GM19099 (cell line): ENCODE data around the gene DNPH1.

Experiments
- POLR2A ChIP-seq: IDR thresholded peaks from 3 replicates; pipeline ENCODE4 v1.6.1; 2011; ENCODE audit warnings: low read depth; ENCODE audit not compliant: insufficient read length; ENCODE audit errors: extremely low read depth

DNPH1 gene

DNA sequence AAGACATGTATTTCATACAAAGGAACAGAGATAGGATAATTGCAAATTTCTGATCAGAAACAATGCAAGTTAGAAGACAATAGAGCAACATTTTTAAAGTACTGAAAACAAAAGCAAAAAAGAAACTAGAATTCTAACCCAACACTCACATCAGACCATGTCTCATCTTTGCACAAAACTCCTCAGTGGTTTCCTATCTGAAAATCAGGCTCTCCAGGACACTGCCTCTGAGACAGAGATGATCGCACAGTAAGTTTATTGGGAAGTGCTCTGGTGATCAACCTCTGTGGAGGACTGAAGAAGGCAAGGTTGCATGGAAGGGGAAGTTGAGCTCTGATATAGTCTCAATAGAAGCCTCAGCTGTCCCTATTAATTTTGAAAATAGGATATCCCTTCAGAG is 11.7 kb upstream of the DNPH1 start:
- TF ChIP-seq POLR2A, result no peak

DNA sequence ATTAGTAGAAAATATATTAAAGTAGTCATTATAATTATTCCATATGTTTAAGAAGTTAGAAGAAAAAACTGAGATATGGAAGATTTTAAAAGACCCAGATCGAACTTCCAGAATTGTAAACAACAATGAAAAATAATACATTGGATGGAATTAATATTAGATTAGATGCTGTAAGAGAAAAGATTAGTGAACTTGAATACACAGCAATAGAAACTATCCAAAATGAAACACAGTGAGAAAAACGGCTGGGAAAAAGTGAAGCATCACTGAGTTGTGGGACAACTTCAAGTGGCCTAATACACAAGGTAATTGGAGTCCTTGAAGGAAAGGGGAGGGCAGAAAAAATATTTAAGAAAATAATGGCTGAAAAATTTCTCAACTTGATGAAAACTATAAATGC is 9.8 kb upstream of the DNPH1 start:
- no peak for TF ChIP-seq POLR2A

DNA sequence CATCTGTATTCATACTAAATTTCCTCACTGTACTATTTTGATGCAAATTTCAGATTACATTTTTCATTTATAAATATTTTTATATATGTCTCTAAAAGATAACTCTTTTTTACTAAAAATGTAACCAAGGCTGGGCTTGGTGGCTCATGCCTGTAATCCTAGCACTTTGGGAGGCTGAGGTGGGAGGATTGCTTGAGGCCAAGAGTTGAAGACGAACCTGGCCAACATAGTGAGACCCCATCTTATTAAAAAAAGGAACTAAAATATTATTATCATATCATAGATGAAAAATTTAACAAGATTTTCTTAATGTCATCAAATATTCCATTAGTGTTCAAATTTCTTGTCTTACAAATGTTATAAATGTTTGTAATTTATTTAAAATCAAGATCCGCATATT is 6.6 kb upstream of the DNPH1 start:
- TF ChIP-seq POLR2A, result no peak

DNA sequence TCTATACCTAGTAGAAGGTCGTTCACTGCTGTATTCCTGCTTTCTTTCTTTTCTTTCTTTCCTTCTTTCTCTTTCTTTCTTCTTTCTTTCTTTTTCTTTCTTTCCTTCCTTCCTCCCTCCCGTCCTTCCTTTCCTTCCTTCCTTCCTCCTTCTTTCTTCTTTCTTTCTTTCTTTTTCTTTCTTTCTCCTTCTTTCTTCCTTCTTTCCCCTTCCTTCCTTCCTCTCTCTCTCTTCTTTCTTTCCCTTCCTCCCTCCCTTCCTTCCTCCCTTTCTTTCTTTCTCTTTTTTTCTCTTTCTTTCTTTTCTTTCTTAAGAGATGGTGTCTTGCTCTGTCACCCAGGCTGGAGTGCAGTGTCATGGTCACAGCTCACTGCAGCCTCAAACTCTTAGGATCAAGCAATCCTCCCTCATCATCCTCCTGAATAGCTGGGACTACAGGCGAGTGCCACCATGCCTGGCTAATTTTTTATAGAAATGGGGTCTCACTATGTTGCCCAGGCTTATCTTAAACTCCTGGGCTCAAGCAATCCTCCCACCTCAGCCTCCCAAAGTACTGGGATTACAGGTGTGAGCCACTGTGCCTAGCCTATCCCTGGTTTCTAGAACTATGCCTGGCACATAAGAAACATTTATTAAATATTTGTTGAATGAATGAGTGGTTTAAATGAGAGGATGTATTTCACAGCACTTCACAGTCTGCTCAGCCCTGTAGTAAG is 2.6 kb upstream of the DNPH1 start:
- no peak for TF ChIP-seq POLR2A

DNA sequence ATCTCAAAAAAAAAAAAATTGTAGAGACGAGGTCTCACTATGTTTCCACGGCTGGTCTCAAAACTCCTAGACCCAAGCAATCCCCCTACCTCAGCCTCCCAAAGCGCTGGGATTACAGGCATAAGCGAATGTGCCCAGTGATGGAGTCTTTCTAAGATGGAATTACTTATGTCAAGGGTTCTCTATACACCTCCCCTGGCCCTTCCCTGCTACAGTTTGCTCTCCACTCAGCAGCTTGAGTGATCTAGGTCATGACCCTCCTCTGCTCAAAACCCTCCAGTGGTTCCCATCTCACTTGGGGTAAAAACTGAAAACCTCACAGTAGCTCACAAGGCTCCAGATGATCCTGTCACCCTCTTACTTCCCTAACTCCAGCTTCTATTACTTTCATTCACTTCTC is 1.8 kb upstream of the DNPH1 start:
- no peak for TF ChIP-seq POLR2A

DNA sequence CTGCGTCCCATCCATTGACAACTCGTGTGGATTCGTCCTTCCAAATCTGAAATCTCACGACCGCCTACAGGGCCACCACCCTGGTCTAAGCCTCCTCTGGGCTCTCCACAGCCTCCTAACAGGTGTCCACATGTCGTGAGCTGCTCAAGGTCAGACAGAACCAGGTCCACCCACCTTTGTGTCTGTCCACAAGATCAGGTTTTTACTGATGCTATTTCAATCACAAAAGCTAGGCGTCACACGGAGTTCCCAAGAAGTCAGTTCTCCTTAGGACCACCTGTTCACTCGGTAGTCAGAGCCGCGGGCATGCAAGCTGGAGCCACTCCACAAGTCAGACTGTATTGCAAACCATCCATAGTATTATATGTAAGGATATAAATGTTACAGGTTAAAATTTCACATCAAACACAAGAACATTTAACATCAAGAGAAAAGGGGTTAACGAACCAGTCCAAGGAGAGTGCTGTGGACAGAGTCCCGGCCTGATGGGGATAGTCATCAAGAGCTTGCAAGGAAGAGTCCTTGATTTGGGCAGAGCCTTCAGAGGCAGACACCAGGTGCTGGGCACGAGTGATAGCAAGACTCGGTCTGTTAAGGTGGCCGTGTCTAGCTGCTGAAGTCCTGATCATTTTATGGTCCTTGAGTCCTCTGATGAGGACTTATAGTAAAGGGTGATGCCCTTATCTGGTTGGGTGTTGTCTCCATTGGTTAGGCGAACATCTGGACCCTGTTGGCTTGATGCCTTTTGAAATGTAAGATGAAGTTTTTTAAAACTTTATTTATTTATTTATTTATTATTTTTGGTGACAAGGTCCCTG is 731 bp upstream of the DNPH1 start:
- no peak for TF ChIP-seq POLR2A

DNA sequence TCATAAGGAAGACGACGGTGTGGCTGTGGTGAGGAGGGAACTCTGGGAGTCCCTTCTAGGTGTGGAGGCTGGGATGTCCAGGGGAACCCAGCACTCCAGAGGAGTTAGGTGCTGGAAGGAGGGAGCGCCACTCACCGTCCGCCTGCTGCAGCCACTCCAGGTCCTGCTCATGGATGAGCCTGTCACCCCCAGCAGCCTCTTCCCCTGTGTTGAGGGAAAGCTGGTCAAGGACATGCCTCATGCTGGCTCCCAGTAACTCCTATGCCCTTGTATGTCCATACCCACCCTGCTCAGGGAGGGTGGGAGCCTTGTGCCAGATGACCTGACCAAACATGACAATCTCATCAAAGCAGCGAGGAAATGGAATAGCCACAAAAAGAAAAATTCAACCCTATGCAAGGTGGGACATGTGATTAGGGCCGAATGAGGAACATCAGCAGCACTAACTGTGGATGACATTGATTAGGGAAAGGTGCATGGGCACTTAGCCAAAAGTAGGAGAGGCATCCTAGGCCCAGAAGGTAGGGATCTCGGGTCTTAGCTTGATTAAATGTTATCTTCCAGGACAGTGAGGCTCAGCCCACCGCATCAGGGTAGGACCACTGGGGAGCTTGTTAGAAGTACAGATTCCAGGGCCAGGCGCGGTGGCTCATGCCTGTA is 3.0 kb downstream of the DNPH1 start:
- TF ChIP-seq POLR2A, result no peak

DNA sequence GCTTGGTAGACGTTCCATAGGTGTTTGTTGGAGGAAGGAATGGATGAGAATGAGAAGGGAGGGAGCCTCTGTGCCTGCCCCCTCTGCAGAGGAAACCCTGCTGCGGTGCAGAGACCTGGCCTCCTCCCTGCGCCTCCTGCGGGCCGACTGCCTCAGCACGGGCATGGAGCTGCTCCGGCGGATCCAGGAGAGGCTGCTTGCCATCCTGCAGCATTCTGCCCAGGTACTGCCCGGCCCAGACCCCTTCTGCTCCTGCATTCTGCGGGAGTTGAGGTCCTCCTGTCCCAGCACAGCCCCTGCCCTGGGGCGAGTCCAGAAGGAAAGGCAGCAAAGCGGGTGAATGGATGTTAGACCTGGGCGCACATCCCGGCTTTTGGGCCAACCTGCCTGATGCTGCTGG is 6.1 kb downstream of the DNPH1 start:
- TF ChIP-seq POLR2A, result no peak

DNA sequence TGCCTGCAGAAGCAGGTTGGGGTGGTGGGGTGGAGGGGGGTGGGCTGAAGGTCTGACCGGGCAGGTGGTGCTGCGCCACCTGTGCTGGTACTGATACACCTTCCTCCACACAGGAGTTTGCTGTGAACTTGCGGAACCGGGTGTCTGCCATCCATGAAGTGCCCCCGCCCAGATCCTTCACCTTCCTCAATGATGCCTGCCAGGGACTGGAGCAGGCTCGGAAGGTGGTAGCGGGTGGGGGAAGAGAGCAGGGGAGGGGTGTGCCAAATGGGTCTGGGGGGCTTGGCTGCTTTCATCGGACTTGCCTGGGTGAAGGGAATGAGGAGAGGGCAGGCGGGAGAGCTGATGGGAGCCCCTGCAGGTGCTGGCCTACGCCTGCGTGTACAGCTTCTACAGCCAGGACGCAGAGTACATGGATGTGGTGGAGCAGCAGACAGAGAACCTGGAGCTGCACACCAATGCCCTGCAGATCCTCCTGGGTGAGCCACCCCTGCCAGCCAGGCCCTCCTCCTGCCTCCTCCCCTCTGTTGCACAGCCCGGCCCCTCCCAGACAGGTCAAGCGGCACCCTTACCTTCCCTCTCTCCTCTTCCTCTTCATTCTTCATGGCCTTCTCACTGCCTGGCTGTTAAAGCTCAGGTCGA is 6.7 kb downstream of the DNPH1 start:
- TF ChIP-seq POLR2A, result no peak

DNA sequence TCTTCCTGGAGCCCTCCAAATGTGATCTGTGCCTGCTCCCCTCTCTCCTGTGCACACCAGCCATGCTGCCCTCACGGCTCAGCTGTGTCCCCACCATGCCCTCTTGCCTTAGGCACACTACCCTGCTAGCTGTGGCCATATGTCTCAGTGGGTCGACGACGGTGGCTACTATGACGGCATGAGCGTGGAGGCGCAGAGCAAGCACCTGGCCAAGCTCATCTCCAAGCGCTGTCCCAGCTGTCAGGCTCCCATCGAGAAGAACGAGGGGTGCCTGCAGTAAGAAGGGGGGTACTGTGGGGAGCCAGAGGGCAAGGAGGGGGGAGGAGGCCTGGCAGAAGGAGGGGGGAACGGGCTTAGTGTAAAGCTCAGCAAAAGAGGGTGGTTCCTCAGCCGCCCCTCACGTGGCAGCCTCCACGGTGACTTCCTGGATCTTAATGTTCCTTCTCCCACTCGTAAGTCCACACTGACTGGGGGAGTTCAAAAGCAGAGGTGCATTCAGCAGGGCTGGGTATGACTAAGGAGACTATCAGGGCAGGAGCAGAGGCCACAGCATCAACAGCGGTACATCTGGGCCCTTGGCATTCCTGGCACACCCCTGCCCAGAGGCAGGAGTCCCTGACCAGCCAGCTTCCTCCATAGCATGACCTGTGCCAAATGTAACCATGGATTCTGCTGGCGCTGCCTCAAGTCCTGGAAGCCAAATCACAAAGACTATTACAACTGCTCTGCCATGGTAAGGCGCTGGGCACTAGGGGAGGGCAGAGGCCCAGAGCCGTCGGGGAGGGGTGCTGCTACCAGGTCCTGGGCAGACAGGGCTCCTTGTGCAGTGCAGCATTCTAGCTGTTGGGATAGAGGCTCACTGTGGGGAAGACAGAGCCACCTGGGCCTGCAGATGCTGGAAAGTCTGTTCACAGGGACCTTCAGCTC is 8.0 kb downstream of the DNPH1 start:
- no peak for TF ChIP-seq POLR2A

DNA sequence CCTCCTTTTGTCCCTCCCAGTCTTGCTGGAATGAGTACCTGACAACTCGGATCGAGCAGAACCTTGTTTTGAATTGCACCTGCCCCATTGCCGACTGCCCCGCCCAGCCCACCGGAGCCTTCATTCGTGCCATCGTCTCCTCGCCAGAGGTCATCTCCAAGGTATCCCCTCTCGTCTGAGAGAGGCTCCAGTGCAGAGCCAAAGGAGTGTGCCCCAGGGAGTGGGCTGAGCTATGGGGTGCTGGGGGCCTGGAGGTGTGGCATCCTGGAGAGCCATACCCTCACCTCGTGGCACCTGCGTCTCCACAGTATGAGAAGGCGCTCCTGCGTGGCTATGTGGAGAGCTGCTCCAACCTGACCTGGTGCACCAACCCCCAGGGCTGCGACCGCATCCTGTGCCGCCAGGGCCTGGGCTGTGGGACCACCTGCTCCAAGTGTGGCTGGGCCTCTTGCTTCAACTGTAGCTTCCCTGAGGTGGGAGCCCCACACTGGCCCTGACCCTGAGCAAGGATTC is 8.8 kb downstream of the DNPH1 start:
- TF ChIP-seq POLR2A, result no peak

DNA sequence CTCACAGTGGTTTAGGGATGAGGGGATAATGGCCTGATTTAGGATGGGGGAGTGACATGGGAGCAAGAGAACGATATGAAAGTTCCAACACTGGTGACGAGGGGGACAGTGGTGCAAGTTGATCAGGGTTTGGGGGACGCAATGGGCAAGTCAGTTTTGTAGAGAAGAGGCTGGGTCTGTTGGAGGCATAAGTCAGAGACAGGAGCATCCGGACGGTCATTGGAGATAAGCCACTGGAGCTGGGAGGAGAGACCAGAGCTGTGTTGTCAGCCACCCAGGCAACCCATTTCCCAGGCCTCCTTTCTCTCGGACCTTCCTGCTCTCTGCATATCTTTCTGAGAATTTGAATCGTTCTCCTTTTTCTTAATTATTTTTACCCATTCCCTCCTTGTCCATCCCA is 9.5 kb downstream of the DNPH1 start:
- TF ChIP-seq POLR2A, result no peak

DNA sequence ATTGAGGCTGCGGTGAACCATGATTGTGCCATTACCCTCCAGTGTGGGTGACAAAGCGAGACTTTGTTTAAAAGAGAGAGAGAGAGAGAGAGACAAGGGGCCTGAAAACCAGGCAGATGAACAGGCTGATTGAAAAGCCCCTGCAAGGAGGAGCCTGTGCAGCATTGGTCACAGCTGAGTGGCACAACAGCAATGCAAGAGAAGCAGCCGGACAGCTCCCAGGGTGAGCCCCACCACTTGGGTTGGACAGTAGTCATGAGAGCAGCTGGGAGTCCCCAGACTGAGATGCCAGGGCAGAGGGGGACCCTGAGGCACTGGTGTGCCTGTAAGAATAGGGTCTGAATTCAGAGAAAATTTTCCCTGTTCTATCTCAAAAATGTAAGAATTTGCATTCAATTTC is 10.2 kb downstream of the DNPH1 start:
- TF ChIP-seq POLR2A, result no peak

DNA sequence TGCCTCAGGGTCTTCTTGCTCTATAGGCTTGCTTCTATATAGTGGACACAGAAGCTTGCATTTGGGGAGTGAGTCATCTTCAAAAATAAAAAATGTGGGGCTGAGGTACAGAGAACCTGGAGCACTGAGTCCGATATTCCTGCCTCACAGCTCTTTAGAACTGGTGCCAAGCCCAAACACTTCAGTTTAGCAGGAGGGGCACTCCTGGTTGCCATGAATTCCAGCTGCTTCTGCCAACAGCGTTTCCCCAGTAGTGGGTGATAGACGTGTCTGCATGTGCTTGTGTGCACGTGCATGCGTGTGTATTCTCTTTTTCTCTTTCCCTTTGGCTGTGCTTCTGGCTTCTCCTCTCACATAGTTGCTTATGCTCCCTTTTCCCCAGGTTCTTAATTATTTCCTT is 11.9 kb downstream of the DNPH1 start:
- no peak for TF ChIP-seq POLR2A
